D721Med (cell line): ENCODE data around the gene BPIFB6.

Experiments used
- DNase-seq: peaks from one replicate; pipeline ENCODE4 v3.0.0; 2011; ENCODE audit warnings: low spot score; ENCODE audit not compliant: insufficient read length
- FAIRE-seq: peaks from 2 replicates; lab custom pipeline; 2011; peaks lifted over from hg19 to GRCh38; lab: Jason Lieb, UNC
- TF ChIP-seq, protein P1 (sequence below): IDR thresholded peaks from 2 replicates; pipeline ENCODE4 v1.5.1; 2012; ENCODE audit warnings: mild to moderate bottlenecking, control low read depth; ENCODE audit not compliant: insufficient read depth; ENCODE audit errors: missing control alignments

Gene BPIFB6

DNA sequence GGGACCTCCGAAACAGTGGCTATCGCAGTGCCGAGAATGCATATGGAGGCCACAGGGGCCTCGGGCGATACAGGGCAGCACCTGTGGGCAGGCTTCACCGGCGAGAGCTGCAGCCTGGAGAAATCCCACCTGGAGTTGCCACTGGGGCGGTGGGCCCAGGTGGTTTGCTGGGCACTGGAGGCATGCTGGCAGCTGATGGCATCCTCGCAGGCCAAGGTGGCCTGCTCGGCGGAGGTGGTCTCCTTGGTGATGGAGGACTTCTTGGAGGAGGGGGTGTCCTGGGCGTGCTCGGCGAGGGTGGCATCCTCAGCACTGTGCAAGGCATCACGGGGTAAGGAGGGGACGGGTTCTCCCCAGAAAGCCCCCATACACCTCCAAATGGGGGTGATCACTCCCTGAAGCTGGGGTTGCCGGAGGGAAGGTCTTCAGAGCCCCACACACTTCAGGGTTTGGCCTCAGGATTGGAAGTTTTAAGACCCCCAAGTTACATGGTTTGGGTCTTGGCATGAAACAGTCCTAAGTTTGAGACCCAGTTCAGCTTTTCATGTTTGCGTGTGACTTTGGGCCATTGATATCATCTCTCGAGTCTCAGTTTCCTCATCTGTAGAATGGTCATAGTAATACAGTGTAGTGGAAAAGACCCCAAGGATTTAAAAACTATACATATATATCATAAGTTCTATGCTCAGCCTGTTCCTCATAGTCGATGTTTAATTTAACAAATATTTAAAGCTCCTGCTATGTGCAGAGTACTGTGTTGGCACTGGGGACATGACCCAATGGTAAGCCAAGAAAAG lies 52.3 kb downstream of the BPIFB6 start:
- no peak for FAIRE-seq
- TF ChIP-seq, protein P1, sequence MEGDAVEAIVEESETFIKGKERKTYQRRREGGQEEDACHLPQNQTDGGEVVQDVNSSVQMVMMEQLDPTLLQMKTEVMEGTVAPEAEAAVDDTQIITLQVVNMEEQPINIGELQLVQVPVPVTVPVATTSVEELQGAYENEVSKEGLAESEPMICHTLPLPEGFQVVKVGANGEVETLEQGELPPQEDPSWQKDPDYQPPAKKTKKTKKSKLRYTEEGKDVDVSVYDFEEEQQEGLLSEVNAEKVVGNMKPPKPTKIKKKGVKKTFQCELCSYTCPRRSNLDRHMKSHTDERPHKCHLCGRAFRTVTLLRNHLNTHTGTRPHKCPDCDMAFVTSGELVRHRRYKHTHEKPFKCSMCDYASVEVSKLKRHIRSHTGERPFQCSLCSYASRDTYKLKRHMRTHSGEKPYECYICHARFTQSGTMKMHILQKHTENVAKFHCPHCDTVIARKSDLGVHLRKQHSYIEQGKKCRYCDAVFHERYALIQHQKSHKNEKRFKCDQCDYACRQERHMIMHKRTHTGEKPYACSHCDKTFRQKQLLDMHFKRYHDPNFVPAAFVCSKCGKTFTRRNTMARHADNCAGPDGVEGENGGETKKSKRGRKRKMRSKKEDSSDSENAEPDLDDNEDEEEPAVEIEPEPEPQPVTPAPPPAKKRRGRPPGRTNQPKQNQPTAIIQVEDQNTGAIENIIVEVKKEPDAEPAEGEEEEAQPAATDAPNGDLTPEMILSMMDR = no peak
- DNase-seq = no peak

DNA sequence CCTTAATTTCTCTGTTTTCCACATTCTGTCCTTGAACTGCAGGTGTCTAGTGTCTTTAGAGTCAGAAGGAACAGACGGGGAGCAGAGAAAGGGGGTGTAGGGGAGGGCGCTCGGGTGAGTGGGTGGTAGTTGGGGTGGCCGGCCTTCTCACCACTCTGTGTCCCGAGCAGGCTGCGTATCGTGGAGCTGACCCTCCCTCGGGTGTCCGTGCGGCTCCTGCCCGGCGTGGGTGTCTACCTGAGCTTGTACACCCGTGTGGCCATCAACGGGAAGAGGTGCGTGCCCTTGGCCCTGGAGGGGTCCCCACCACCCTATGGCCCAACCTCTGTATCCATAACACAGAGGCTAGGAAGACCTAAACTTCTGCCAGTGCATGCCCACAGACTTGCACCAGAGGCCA lies 53.3 kb downstream of the BPIFB6 start:
- TF ChIP-seq, protein P1 = no peak
- no peak for DNase-seq
- FAIRE-seq = no peak

DNA sequence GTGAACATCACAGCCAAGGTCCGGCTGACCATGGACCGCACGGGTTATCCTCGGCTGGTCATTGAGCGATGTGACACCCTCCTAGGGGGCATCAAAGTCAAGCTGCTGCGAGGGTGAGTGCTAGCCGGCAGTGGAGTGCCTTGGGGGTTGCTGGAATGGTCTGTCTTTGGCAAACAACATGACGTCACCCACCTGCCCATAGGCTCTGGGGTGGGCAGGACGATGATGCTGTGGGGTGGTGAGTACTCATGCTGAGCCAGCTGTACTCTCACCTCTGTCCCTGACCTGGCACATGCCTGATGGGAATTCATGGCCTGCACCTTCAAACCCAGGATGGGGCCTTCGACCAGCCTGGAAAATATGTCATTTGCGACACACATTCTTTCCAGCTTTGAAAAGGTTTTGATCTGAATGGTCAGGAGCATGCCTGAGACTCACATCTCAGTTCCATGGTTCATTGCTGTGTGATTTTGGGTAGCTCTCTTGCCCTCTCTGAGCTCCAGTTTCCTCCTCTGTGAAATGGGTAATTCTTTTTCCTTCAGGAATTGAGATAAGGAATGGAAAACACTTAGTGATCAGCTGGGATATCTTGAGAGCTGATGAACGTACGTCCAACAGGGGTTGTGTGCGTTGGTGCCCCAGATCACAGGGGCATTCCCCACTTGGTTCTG lies 54.7 kb downstream of the BPIFB6 start:
- FAIRE-seq = no peak
- TF ChIP-seq, protein P1 = no peak

DNA sequence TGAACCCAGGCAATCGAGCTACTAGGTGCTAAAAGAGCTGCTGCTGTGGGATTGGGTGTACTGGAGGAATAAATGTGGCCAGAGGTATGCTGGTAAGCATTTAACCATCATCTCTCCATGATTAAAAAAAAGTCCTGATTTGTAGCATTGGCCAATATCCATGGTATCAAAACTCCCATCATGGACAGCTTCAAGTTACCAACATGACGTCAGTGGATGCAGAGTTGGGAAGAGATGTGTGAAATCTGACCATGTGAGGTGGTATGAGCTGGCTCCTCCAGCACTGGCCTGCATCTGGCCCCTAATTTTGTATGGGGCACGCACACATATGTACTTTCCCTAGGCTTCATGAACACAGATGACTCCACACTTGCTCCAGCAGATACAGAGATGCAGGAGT lies 59.7 kb downstream of the BPIFB6 start:
- no peak for FAIRE-seq
- TF ChIP-seq, protein P1 = no peak

More for the DNA sequence above, 54.7 kb downstream of the BPIFB6 start:
- no peak for DNase-seq

DNA sequence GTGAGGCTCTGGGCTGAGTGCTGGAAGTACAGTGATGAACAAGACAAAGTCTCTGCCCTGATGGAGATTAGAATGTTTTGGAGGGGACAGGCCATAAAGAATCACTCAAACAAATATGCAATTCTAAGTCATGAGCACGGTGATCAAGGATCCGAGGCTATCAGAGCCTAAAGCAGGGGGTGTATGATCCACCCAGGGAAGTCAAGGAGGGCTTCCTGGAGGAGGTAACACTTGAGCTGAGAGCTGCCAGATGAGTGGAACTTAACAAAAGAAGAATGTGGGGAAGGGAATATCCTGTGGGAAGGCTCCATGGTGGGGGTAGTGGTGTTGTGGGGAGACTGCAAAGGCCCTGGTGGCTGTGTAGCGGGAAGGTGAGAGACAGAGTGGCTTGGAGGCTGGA lies 60.2 kb downstream of the BPIFB6 start:
- TF ChIP-seq, protein P1 = no peak
- DNase-seq (no peak), FAIRE-seq (no peak)

More for the DNA sequence above, 59.7 kb downstream of the BPIFB6 start:
- no peak for DNase-seq

DNA sequence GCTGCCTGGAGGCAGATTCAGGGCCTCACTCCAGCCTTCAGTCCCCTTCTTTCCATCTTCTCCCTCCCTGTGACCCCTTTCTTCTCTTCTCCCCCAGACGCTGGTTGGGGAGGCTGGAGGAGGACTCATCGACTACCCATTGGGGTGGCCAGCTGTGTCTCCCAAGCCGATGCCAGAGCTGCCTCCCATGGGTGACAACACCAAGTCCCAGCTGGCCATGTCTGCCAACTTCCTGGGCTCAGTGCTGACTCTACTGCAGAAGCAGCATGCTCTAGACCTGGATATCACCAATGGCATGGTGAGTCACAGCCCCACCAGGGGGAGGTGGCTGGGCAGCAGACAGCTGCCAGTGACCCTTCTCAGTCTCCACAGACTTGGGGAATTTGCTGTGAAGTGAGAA lies 60.9 kb downstream of the BPIFB6 start:
- DNase-seq (no peak), FAIRE-seq (no peak)
- TF ChIP-seq, protein P1 = no peak

DNA sequence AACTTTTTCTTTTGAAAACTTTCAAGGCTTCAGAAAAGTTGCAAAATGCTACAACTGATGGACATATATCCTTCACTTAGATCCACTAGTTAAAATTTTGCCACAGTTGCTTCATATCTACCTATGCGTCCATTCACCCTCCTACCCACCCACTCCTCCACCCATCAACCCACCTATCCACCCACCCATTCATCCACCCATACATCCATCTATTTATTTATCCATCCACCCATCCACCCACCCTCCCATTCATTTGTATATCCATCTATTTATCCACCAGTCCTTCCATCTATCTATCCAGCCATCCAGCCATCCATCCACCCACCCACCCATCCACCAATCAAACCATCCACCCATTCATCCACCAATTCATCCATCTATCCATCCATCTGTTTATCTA lies 61.6 kb downstream of the BPIFB6 start:
- FAIRE-seq = no peak
- DNase-seq = no peak
- TF ChIP-seq, protein P1 = no peak
